ENCODE data around the gene SIRT5.

Gene SIRT5

GRCh38 chr6:13638626-13639025 is 64.2 kb downstream of the SIRT5 start:
- peak; percentile 18 for DNase-seq

GRCh38 chr6:13641315-13641714 is 66.9 kb downstream of the SIRT5 start:
- peak; percentile 63 for DNase-seq

- DNase-seq, result no peak
Measured at GRCh38 chr6:13643125-13643524, 68.7 kb downstream of the SIRT5 start.

GRCh38 chr6:13648850-13649249 is 74.4 kb downstream of the SIRT5 start:
- DNase-seq, result no peak

GRCh38 chr6:13649393-13649792 is 75.0 kb downstream of the SIRT5 start:
- DNase-seq, result no peak

GRCh38 chr6:13653296-13653695 is 78.9 kb downstream of the SIRT5 start:
- DNase-seq, result no peak

GRCh38 chr6:13654496-13654895 is 80.1 kb downstream of the SIRT5 start:
- no peak for DNase-seq

- DNase-seq, result no peak
Measured at GRCh38 chr6:13655700-13656099, 81.3 kb downstream of the SIRT5 start.

- no peak for DNase-seq
Measured at GRCh38 chr6:13660273-13660672, 85.9 kb downstream of the SIRT5 start.

- no peak for DNase-seq
Measured at GRCh38 chr6:13660893-13661292, 86.5 kb downstream of the SIRT5 start.

GRCh38 chr6:13661647-13662046 is 87.2 kb downstream of the SIRT5 start:
- DNase-seq, result no peak

- DNase-seq, result no peak
Measured at GRCh38 chr6:13662651-13663334, 88.4 kb downstream of the SIRT5 start.

GRCh38 chr6:13663986-13664385 is 89.6 kb downstream of the SIRT5 start:
- DNase-seq, result no peak

Measured in inflammatory macrophage treated with lipopolysaccharide for 4 hours (primary cell).